Articular chondrocyte of knee joint (primary cell): ENCODE results near the gene LXN. TPM values are rescaled to one million over a fixed set of nuclear protein-coding genes. Genes with fewer than 3 reads are reported as not detected.

Source experiments
- small RNA-seq: library from RNA; depleted of rRNA; stranded (forward); fragments of <200 nt; gene quantifications from one replicate; pipeline ENCODE3, GENCODE V24; 2012
- total RNA-seq: library from RNA; depleted of rRNA; stranded (reverse); fragments of >200 nt; gene quantifications from 2 replicates; pipeline ENCODE4 v1.2.3, GENCODE V29; 2012

Gene LXN, protein sequence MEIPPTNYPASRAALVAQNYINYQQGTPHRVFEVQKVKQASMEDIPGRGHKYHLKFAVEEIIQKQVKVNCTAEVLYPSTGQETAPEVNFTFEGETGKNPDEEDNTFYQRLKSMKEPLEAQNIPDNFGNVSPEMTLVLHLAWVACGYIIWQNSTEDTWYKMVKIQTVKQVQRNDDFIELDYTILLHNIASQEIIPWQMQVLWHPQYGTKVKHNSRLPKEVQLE
- total RNA-seq, result 71.9 and 248 TPM in 2 replicates

DNA sequence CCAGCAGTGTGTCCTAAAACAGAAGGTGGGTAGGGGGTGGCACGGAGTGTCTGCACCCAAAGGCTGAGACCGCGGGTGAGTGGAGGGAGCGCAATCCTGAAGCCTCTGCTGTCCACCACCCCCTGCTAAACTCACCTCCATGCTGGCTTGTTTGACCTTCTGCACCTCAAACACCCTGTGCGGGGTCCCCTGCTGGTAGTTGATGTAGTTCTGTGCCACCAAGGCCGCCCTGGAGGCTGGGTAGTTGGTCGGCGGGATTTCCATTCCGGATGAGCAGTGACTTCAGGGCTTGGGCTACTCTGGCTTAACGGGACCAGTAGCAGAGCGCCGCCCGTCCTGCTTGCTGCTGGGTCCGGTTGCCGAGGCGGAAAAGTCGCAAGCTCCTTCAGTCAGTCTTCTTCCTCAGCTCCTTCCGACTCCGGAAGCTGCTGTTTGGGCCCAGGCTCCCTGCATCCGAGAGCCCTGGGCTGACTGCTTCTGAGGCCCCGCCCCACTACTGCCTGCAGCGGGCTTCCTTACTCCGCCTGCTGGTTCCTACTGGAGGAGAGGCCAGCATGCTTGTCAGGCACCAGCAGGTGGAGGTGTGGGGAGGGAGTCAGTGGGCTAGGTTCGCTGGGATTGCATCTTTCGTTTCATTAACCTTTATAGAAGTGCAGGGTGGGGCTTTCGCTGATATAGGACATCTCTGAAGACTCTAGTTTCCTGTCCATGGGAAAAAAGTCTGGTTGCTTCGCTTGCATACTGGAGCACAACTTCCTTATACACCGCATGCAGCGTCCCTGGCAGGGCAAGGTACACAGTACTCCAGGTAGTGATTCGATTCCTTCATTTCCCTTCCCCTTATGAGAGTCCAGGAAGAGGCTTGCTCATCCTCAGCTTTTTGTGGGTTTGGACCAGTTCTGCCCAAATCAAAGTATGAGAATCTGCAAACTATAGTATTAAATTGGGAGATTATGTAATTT is at the start of gene LXN:
Gene LXN (minus strand): TSS at position 434 of the 962 bp plus-strand sequence. CDS start 170 bp downstream, at position 264.

DNA sequence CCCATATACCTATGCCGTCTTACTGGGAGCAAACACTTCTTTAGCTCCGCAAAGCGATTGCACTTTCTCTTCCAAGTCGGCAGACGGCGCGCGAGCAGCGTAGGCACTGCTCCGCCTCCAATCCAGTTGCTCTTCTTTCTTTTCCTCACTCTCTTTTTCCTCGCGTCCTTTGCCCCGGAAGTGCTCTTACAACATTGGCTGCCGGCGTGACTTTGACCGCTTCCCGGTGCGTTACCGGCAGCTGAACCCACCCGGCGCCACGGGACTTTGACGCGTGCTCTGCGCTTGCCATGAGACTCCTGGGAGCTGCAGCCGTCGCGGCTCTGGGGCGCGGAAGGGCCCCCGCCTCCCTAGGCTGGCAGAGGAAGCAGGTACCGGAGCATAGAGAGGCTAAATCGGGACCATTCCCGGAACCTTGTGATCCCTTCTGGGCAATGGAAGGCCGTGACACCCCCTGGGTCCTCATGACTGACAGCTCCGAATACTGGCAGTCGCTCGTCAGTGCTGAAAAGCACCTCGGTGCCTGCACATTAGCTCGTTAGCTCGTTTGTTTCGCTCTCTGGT is 28.0 kb downstream of the LXN start, which contains the start of gene GFM1:
Gene GFM1 (plus strand): TSS at position 183 of the 564 bp plus-strand sequence. CDS start 108 bp downstream, at position 291.

Small RNAs within 50 kb of the gene (small RNA-seq; reads per million reads assigned to genes)
- not detected for gene AC025033.1
- gene AC080013.6, result not detected

Other genes starting within 250 kb of the LXN start
- gene MLF1, start 101.5 kb downstream of the LXN start, total RNA-seq, result 15.0 and 16.1 TPM in 2 replicates
- gene GFM1, start 28.1 kb downstream of the LXN start, total RNA-seq, result 54.9 and 62.9 TPM in 2 replicates
- 6.7 and 25.9 TPM in 2 replicates for gene RARRES1, start 59.8 kb upstream of the LXN start, total RNA-seq
- 165 and 222 TPM in 2 replicates for gene MFSD1, start 129.4 kb upstream of the LXN start, total RNA-seq